Stimulated activated CD4-positive, alpha-beta T cell treated with anti-CD3 and anti-CD28 coated beads, Interleukin-2, amount 100 ng/mL, for 24 hours (primary cell): ENCODE results near the gene PXYLP1.
A peak's percentile ranks its signal among the peaks of the same experiment; 100 is the strongest.

Source experiments
- DNase-seq, 2 donors: peaks; one replicate each; pipeline ENCODE4 v3.0.0-alpha.2; 2020

PXYLP1 gene

GRCh38 chr3:141229132-141229531 lies 2.5 kb upstream of the PXYLP1 start:
- DNase-seq: no peak

- no peak for DNase-seq
Observed at GRCh38 chr3:141230293-141230692, 1.3 kb upstream of the PXYLP1 start.

GRCh38 chr3:141231952-141232823 lies 563 bp downstream of the PXYLP1 start:
- DNase-seq: peak; percentile 36 to 49

GRCh38 chr3:141233457-141234161 lies 2.0 kb downstream of the PXYLP1 start:
- no peak for DNase-seq

GRCh38 chr3:141234283-141234682 lies 2.7 kb downstream of the PXYLP1 start:
- DNase-seq: no peak

- no peak for DNase-seq
Observed at GRCh38 chr3:141235661-141236171, 4.1 kb downstream of the PXYLP1 start.

- no peak for DNase-seq
Observed at GRCh38 chr3:141236361-141236760, 4.7 kb downstream of the PXYLP1 start.

GRCh38 chr3:141237701-141238521 lies 6.3 kb downstream of the PXYLP1 start:
- peak in 1 of 2 donors; percentile 27 for DNase-seq

- DNase-seq: no peak
Observed at GRCh38 chr3:141239511-141240281, 8.1 kb downstream of the PXYLP1 start.

- DNase-seq: no peak
Observed at GRCh38 chr3:141240286-141240685, 8.7 kb downstream of the PXYLP1 start.

- DNase-seq: no peak
Observed at GRCh38 chr3:141240687-141241615, 9.3 kb downstream of the PXYLP1 start.

- DNase-seq: no peak
Observed at GRCh38 chr3:141241616-141242376, 10.2 kb downstream of the PXYLP1 start.

- no peak for DNase-seq
Observed at GRCh38 chr3:141242377-141243092, 10.9 kb downstream of the PXYLP1 start.

- DNase-seq: peak; percentile 61 to 66
Observed at GRCh38 chr3:141243271-141243707, 11.7 kb downstream of the PXYLP1 start.

- DNase-seq: no peak
Observed at GRCh38 chr3:141246224-141246957, 14.8 kb downstream of the PXYLP1 start.

- no peak for DNase-seq
Observed at GRCh38 chr3:141246958-141247301, 15.3 kb downstream of the PXYLP1 start.

- no peak for DNase-seq
Observed at GRCh38 chr3:141248064-141248463, 16.4 kb downstream of the PXYLP1 start.

GRCh38 chr3:141249041-141249440 lies 17.4 kb downstream of the PXYLP1 start:
- no peak for DNase-seq

- no peak for DNase-seq
Observed at GRCh38 chr3:141250342-141250741, 18.7 kb downstream of the PXYLP1 start.
